ENCODE results near the gene ZNF79.
A peak's percentile ranks its signal among the peaks of the same experiment; 100 is the strongest.

ZNF79 gene

DNA sequence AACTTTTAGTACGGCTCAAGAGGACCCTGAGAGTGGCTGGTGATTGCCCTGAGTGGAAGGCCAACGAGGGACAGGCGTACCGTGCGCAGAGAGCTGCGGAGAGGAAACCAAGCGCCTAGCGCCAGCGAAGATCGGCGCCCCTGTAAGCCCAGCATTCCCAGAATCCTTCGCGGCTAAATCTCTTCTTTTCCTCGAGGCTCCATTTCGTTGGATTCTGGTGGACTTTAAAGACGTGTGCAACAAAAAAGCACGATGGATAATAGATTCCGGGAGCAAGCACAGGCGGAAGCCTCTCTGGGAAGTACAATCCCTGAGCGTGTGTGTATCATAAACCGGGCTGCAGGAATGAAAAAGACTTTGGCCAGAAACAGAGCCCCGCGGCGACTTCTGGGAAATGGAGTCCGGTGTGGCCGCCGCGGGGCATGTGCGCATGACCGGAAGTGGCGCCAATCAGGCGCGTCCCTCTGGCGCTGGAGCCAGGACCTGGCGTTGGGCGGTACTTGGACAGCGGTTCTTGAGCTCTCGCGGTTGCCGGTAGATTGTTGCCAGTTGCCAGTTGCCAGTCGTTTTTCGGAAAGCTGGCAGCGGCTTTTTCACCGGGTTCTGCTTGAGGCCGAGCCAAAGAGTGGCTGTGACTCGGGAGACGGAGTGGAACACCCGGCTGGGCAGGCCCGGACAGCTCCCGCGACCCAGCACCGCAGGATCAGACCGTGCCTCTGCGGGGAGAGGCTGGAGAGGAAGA is at the start of gene ZNF79:
Gene ZNF79, plus strand, starts transcription at position 449 of the 742 bp plus-strand sequence. CDS start 406 bp downstream, outside the sequence.
- FAIRE-seq (peak; percentile 95), DNase-seq (ENCODE audit: insufficient read length, low spot score) (peak; percentile 93)

DNA sequence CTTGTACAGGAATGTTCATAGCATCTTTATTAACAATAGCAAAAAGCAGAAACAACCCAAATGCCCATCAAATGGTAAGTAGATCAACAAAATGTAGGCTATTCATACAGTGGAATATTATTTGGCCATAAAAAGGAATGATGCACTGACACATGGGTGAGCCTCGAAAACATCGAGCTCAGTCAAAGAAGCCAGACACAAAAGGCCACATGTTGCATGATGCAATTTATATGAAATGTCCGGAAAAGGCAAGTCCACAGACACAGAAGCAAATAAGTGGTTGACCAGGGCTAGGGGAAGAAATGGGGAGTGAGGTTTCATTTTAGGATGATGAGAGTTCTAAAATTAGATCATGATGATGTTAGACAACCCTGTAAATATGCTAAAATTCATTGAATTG is 43.7 kb upstream of the ZNF79 start:
- FAIRE-seq (no peak), DNase-seq (ENCODE audit: insufficient read length, low spot score) (no peak)

DNA sequence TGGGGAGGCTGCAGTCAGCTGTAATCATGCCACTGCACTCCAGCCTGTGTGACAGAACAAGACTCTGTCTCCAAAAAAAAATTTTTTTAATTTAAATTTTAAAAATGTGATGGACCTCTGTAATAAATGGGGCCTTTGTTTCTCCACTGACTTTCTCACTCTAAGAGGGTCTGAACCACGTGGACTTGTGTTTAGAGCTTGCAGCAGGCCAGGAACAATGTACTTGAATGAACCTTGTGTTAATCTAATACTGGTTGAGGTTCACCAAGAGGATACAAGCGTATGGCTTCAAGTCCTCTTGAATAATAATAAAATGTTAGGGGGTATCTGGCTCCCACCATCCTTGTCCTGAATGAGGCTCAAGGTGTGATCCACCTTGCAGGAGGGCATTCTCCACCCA is 41.6 kb upstream of the ZNF79 start:
- FAIRE-seq: no peak
- DNase-seq (ENCODE audit: insufficient read length, low spot score): no peak

DNA sequence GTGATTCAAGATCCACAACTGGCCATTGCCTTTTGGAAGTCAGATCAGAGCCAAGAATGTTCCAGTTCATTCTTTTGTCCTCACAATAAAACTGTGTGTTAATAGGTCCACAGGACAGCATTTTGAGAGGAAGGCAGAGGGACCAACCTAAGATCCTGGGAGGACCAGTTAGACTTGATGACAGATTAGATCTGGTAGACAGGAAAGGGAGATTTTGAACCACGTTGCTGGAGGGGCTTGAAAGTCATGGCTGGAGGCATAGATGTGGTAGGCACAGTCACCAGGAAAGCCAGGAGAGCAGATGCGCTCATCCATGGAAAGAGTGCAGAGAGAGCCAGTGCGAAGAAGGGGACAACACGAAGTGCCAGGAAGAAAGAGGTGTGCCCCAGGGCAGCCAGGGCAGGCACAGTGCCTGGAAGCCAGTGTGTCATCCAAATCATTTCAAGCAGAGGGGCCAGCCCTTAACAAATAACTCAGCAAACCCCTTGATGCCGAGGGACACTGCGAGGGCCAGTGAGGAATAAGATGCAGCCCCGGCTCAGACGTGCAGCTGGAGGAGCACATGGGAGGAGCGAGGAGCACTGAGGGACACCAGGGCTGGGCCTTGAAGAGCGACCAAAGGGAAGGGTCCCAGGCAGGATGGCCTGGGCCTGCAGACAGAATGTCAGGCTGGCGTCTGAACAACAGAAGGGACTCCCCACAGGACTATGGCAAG is 40.0 kb upstream of the ZNF79 start:
- DNase-seq (ENCODE audit: insufficient read length, low spot score) (no peak), FAIRE-seq (no peak)

DNA sequence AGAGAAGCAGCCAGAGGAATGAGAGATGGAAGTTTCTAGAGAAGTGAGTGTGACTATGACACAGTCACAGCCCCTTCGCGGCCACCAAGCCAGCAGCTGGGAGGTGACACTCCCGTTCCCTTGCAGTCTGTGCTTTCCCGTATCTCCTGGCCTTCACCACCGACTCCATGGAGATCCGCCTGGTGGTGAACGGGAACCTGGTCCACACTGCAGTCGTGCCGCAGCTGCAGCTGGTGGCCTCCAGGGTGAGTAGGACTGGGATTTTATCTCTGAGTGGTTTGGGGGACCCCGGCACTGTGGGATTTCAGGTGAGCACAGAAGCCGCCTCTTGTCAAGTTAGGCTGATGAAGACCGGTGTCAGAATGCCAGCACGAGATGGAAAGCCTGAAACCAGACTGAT is 39.3 kb upstream of the ZNF79 start:
- FAIRE-seq: no peak

DNA sequence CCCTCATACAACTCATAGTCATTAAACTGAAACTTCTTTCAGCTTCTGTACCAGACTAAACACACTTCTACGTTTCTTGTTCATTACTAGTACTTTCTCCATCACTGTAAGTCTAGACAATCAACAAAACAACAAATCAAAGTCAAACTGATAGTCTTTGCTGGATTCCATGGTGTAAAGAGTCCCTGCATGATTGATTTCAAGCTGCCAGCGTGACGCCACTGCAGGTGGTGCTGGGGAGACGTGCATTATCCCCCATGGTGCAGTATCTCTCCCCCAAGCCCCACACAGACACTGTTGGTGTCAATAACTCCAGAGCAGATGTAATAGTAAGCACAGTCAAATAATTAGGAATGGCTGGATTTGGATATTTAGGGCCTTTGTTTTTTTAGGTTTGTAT is 37.9 kb upstream of the ZNF79 start:
- FAIRE-seq (no peak), DNase-seq (ENCODE audit: insufficient read length, low spot score) (no peak)

More for the DNA sequence above, 39.3 kb upstream of the ZNF79 start:
- no peak for DNase-seq (ENCODE audit: insufficient read length, low spot score)

DNA sequence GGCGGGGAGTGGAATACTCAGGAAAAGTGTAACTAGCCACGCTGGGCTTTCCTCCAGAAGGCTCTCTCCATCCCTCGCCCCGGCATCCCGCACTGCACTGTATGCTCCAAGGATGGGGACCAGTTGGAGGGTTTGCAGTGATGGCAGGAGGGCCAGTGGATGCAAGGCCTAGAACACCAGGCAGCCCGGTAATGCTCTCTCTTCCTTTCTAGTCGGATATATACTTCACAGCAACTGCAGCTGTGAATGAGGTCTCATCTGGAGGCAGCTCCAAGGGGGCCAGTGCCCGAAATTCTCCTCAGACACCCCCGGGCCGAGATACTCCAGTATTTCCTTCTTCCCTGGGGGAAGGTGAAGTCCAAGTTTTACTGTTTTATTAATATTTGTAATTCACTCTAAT is 37.2 kb upstream of the ZNF79 start:
- FAIRE-seq: no peak

DNA sequence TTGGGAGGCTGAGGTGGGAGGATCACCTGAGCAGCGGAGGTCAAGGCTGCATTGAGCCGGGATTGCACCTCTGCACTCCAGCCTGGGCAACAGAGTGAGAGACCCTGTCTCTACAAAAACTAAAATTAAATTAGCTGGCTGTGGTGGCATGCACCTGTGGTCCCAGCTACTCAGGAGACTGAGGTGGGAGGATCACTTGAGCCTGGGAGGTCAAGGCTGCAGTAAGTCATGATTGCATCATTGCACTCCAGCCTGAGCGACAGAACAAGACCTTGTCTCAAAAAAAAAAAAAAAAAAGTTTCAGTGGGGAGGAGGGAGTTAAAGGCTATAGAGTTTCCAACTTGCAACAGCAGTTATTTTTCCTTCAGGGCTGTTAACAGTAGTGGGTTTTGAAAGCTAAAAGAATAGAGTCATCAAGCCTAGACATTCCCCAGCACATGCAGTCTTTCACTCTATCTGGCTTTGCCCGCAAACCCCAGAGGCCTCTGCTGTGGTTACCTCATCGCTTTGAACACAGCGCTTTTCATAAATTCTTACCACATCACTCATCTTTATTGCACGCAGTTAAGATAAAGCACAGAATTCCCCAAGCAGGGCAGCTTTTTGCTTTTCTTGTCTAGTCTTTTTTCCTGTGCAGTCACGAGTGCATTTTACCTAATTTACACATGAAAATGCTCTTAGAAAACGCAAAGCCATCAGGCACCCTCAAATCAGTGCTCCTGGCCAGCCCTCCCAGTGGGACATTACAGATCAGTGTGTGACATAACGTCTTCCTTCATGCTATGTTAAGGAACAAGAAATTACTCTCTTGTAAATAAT is 35.9 kb upstream of the ZNF79 start:
- FAIRE-seq: peak; percentile 75
- peak; percentile 24 for DNase-seq (ENCODE audit: insufficient read length, low spot score)

More for the DNA sequence above, 37.2 kb upstream of the ZNF79 start:
- DNase-seq (ENCODE audit: insufficient read length, low spot score): no peak

DNA sequence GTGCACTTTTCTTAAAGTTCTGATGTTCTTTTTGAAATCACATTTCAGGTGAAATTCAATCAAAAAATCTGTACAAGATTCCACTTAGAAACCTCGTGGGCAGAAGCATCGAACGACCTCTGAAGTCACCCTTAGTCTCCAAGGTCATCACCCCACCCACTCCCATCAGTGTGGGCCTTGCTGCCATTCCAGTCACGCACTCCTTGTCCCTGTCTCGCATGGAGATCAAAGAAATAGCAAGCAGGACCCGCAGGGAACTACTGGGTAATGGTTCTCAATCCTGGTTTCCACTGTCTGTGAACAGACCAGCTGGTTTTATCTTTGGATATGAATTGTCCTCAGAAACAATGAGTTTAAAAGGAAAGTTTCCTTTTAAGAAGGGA is 35.3 kb upstream of the ZNF79 start:
- no peak for FAIRE-seq

DNA sequence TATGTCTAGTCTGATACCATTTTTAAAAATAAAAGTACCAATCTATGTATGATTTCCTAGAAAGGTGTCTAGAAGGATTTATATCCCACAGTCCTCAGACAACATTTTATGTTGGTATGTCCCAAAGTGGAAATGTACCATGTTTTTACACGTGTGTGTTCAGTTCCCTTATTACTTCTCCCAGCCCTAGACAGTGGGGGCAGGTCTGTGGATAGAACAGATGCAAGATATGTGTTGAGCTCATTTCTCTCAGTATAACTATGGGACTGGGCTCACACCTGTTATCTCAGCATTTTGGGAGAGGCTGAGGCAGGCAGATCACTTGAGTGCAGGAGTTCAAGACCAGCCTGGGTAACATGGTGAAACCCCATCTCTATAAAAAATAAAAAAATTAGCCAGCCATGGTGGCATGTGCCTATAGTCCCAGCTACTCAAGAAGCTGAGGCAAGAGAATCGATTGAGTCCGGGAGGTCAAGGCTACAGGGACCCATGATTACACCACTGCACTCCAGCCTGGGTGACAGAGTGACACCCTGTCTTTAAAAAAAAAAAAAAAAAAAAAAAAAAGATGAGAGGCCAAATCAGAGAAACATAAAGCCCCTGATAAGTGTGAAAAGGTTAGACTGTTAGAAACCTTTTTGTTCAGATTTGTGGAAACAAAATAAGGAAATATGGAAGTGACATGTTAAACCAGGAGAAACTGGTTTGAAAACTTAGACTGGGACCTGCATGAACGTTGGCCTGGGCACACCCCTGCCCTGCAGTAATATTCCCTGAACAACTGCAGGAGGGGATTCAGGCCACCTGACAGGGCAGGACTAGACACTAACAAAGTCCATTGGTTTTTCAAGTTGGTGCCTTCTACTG is 34.6 kb upstream of the ZNF79 start:
- DNase-seq (ENCODE audit: insufficient read length, low spot score): no peak
- no peak for FAIRE-seq

More for the DNA sequence above, 35.3 kb upstream of the ZNF79 start:
- no peak for DNase-seq (ENCODE audit: insufficient read length, low spot score)

DNA sequence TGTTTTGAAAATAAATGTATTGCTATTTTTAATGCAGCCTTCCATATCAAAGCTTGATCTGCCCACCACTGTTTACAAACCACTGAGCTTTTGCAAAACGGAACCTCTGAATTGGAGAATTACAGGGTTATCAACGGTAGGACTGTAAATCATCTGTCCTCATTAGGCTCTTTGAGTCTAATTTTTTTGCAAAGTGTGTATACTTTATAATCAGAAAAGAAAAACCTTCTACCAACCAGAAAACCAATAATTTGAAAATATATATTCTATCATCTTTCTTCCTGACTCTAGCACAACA is 34.0 kb upstream of the ZNF79 start:
- FAIRE-seq: no peak
- no peak for DNase-seq (ENCODE audit: insufficient read length, low spot score)

DNA sequence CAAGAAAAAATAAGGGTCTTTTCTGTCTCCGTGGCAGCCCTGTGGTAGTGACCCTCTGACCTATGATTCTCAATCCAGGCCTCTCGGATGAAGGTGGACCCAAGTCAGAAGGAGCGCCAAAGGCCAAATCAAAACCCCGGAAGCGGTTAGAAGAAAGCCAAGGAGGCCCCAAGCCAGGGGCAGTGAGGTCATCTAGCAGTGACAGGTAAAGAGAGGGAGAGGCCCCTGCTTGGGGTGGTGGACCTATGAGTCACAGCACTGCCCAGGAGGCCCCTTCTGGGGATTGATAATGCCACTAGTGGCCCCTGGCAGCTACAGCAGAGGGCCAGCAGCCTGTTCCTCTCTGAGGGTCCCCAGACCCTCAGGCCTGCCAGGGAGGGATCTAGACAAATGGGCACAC is 33.6 kb upstream of the ZNF79 start:
- no peak for DNase-seq (ENCODE audit: insufficient read length, low spot score)
- FAIRE-seq: no peak

DNA sequence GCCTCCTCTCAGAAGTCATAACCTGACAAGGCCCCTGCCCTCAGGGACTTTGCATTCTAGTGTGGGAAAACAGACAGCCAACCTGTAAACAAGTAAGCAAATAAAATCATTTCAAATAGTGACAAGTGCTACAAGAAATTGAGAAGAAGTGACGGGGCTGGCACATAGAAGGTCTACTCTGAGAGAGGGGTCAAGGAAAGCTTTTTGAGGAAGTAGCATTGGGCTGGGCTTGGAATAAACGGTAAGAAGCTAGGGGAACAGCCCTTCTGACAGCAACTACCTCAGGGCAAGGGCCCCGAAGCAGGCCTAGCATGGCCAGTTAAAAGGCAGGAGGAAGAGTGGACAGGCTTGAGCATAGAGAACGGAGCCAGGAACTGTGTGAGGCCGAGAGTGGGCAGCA is 32.0 kb upstream of the ZNF79 start:
- DNase-seq (ENCODE audit: insufficient read length, low spot score) (no peak), FAIRE-seq (no peak)

DNA sequence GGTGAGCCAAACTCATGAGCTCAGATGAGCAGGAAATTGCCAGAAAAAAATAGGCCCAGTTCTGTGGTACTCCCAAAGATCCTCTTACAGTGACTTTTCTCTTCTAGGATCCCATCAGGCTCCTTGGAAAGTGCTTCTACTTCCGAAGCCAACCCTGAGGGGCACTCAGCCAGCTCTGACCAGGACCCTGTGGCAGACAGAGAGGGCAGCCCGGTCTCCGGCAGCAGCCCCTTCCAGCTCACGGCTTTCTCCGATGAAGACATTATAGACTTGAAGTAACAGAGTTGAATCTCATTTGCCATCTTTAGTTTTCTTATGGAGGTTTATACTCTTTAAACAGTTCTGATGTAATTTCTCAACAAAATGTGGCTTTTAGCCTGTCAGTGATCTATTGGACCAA is 31.2 kb upstream of the ZNF79 start:
- FAIRE-seq (no peak), DNase-seq (ENCODE audit: insufficient read length, low spot score) (no peak)

DNA sequence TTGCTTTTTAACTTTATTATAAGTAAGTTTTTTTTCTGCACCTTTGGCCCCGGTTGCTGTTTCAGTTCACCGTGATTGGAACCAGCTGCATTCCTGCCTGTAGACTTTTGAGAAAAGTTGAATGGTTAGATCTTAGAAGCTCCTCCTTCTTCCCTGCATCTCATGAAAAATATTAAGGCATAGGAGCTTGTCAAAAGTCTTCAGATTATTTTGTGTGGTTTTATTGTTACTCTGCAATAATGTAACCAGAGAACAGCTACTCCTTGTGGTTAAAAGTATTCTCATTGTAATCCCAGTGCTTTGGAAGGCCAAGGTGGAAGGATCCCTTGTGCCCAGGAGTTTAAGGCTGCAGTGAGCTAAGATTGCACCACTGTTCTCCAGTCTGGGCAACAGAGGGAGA is 30.5 kb upstream of the ZNF79 start:
- FAIRE-seq (no peak), DNase-seq (ENCODE audit: insufficient read length, low spot score) (no peak)

DNA sequence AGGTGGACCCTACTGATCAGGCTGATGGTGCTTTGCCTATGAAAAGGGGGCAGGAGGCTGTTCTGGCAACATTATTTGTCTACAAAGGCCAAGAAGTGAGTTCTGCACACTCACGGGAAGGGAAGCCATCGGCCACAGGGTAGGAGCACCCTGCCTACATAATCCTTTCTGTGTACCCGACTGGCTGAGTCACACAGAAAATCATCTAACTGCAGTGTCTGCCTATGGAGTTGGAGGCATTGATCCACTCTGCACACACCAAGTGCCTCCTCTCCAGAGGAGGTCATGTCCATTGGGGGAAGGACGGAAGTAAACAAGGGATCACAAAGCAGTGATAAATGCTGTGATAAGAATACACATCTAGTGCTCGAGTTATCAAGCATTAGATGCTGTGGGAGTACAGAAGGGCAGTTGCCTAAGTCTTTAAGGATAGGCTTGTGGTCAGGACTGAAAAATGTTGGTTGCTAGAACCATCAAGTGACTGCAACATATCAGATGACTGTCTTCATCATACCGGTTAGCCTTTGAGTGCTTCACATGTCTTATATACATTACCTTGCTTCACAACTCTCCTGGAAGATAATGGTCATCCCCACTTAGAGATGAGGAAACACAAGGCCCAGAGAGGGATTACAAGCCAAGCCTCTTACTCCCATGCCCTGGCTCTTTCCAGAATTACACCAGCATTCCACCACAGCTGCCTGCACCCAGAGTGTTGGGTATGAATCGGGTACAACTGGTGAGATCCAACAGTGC is 28.5 kb upstream of the ZNF79 start:
- FAIRE-seq (no peak), DNase-seq (ENCODE audit: insufficient read length, low spot score) (no peak)

DNA sequence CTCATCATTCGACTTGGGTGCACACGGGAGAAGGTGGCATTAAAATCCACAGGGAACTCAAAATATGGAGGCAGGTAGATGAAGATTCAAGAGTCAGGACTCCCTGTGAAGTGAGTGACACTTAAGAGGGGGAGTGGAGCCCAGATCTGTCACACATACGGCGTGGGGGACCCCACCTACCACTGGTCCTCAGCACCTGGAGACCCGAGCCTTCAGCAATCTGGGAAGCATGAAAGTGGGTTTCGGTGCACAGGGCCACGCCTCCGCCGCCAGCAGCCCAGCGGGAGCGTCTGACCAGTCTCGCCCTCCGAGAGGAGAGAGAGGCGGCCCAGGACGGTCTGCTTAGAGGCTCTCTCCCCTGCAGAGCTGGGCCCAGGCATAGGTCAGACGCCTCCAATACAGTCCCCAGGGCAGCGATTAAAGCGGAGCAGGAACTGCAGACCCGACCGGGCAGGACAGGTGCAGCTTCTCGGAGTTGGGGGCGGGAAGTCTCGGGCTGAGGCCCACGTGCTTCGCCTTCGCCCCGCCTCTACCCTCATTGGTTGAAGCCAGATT is 27.9 kb upstream of the ZNF79 start:
- FAIRE-seq: no peak
- no peak for DNase-seq (ENCODE audit: insufficient read length, low spot score)

DNA sequence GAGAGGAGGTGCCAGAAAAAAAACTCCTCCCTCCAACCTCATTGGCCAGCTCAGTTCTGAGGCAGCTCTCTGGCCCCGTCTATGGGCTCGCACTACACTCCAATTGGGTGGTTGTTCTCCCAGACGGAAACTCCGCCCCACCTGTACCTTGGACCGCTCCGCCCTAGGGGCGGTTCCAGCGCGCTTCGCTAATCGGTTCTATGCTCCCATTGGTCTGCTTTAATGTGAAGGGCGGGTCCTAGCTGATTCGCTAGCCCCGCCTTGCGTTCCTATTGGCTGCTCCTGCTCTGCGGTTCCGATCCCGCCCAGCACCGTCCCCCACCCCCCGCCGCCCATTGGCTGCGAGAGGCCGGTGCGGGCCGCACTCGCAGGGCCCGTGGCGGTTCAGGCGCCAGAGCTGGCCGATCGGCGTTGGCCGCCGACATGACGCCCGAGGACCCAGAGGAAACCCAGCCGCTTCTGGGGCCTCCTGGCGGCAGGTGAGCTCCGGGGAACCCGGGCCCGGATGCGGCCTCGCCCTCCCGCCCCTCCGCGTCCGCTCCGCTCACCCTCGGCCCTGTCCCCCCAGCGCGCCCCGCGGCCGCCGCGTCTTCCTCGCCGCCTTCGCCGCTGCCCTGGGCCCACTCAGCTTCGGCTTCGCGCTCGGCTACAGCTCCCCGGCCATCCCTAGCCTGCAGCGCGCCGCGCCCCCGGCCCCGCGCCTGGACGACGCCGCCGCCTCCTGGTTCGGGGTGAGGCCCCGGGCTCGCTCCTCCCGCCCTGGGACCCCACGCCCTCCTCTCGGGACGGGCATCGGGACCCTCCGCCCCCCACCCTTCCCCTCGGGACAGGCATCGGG is 27.2 kb upstream of the ZNF79 start, which contains the start of gene SLC2A8:
Gene SLC2A8, plus strand, starts transcription at position 362 of the 838 bp plus-strand sequence. Its CDS starts 62 bp downstream, at position 424.
- DNase-seq (ENCODE audit: insufficient read length, low spot score): peak; percentile 83
- FAIRE-seq: peak; percentile 98

Data from GM19239 (cell line).